GM19455 (cell line): ENCODE results near the gene OCRL.

Source experiments
- ATAC-seq: cut with Tn5 transposase; IDR thresholded peaks from one replicate; pipeline ENCODE4 v1.9.1; 2021; ENCODE audit not compliant: unreplicated experiment

The OCRL gene

DNA sequence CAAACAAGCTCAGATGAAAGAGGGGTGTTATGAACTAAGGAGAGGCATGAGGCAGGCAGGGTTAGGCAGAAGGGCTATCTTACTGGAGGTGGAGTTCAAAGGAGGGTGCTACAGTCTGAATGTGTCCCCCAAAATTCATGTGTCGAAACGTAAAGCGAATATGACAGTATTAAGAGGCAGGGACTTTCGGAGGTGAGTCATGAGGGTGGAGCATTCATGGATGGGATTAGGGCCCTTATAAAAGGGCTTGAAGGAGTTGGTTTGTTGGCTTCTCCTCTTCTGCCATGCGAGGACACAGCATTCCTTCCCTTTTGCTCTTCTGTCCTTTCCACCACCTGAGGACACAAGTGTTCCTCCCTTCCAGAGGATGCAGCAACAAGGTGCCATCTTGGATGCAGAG is 91.8 kb downstream of the OCRL start:
- no peak for ATAC-seq

DNA sequence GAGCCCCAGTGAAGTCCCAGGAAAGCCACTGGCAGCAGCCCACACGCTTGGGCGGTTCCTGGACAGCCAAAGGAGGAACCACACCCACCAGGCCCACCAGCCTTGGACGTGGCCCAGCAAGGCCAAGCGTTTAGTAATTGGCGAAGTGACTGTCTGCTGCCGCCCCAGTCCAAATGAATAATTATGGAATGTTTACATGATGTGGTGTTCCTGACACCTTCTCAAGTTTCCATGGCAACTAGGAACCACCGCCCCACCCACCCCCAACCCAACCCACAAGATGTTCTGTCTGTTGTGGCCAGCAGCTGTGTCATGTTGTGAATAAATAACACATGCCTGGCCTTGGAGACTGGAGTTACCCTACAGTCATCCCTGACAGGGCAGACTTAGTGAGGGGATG is 92.4 kb downstream of the OCRL start:
- ATAC-seq: no peak

DNA sequence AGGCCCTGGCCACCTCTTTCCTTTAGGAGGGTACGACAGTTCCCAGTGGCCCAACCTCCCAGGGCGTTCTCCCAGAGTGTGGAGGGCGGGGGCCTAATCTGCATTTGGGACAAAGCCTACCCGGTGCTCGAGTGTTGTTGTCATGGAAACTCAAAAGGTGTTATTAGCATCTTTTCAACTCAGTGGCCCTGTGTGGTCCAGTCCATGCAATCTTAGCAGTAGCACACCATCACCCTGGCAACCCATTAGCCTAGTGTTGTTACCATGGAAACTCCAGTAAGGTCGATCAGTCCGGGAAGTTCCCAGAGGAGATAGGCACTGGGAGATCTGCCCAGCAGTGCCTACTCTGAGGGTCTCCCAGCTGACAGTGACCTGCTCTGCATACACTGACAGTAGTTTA is 94.5 kb downstream of the OCRL start:
- ATAC-seq: no peak

GRCh38 chrX:129636175-129636681 is 96.2 kb downstream of the OCRL start:
- ATAC-seq: no peak

- peak; percentile 57 for ATAC-seq
Measured at GRCh38 chrX:129637217-129638109, 97.4 kb downstream of the OCRL start.

DNA sequence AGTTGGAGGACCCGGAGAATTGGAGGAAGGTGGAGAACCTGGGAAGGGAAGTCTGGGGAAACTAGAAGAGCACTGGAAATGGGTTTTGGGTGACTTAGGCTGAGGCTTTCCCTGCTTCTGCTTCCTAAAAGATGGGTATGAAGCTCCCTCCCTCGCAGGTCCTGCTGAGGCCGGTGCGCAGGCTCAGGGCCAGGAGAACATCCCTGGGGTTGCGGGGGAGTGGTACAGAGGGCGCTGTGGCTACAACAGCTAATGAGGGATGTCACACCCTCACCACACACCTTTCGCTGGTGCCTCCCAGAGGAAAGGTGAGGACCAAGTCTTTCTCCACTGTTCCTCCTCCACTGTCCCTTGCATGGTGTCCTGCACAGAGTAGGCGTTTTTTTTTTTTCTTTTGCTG is 98.9 kb downstream of the OCRL start:
- no peak for ATAC-seq

DNA sequence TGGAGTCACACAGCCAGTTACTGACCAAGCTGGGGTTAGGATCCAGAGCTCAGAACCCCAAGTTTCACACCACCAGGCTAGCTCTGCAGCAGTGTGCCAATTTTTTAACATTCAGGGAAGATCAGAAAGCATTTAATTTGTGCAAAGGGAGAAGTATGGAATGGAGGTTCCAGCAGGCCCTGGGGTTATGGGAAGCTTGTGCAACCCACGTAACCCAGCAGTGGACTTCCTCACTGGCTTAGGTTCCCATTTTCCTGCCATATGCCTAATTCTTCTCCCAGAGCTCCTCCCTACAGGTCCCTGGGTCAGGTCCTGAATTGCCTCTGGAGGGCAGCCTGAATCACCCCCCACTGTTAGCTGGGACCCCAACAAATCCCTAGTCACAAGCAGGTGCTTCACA is 100.7 kb downstream of the OCRL start:
- no peak for ATAC-seq

DNA sequence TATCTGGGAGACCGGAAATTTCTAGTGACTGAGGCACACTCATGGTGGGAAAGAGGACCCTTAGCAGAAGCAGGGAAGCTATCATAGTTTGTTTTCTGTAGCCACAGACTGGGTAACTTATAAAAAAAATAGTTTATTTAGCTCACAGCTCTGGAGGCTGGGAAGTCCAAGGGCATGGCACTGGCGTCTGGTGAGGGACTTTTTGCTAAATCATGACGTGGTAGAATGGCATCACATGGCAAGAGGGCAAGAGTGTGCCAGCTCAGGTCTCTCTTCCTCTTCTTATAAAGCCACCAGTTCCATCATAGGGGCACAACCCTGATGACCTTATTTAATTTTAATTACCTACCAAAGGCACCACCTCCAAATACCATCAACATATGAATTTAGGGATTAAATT is 101.4 kb downstream of the OCRL start:
- no peak for ATAC-seq

GRCh38 chrX:129641941-129642340 is 101.9 kb downstream of the OCRL start:
- ATAC-seq: no peak
